HG03025 (cell line): ENCODE measurements around the gene RUNX1.

ENCODE experiments used
- ATAC-seq: cut with Tn5 transposase; IDR thresholded peaks from one replicate; pipeline ENCODE4 v1.9.1; 2021; ENCODE audit warnings: mild to moderate bottlenecking, moderate library complexity; ENCODE audit not compliant: unreplicated experiment, low FRiP score

RUNX1 gene

GRCh38 chr21:35048706-35049617, at the start of gene RUNX1:
Gene RUNX1 (minus strand): TSS chr21:35049302.
- peak; percentile 62 for ATAC-seq

GRCh38 chr21:35097525-35097924, 48.4 kb upstream of the RUNX1 start:
- no peak for ATAC-seq

- ATAC-seq = no peak
Observed at GRCh38 chr21:35096959-35097358, 47.9 kb upstream of the RUNX1 start.

DNA sequence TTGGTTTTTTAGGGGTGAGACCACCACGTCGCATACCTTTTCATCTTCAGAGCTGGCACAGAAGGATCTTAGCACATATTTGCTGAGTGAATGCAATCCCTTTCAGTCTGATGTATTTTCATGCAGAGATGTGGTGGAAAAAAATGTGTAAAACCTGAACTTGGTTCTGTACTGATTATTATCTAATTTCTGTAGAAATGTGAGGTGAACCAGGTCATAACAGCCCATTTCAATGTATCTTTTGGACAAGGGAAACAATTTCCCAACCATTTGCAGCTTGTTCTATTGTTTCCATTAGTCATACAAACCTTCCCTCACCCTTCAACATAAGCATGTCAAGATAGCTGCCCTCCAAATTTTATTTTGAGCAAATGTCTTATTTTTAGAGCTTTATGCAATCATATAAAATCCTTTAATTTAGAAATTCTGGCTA, 46.8 kb upstream of the RUNX1 start:
- ATAC-seq = no peak

DNA sequence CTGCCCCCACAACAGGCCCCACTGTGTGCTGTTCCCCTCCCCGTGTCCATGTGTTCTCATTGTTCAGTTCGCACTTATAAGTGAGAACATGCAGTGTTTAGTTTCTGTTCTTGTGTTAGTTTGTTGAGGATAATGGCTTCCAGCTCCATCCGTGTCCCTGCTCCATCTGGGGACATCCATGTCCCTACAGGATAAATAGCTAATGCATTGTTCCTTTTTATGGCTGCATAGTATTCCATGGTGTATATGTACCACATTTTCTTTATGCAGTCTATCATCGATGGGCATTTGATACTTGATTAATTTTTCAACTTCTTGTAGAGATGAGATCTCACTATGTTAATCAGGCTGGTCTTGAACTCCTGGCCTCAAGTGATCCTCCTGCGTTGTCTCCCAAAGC, 44.4 kb upstream of the RUNX1 start:
- ATAC-seq = no peak

DNA sequence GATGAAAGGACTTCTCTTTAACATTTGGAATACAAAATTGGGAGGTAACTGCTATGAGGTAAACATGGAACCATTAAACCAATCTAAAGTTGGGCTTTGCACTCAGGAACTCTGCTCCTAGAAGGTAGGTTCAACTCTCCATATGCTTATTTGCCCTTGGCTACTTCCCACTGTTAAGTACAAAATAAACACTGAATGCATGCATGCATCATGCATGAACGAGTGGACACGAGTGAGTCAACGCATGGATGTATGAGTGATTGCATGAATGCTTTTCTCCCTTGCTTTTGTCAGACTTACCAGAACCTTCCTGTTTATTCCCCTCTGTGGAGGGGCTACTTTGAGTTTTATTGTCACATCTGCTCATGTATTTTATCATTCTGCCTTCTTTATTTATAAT, 42.4 kb upstream of the RUNX1 start:
- no peak for ATAC-seq

DNA sequence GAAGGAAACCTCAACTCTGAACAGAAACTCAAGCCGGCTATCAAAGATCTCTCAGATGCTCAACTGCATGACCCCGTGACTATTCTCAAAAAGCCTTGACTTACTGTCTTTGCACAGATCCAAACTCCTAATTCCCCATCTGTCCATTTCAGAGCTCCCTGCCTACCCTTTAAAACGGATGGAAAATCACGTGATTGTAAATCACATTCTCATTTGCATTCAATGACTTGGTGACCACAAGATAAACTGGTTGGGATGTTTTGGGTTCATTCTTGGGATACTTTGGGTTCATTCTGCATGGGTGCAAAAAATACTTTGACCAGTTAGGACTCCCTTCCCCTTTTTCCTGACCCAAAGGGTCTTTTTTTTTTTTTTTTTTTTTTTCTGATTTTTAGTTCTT, 41.3 kb upstream of the RUNX1 start:
- no peak for ATAC-seq

GRCh38 chr21:35088319-35088771, 39.2 kb upstream of the RUNX1 start:
- ATAC-seq = no peak

DNA sequence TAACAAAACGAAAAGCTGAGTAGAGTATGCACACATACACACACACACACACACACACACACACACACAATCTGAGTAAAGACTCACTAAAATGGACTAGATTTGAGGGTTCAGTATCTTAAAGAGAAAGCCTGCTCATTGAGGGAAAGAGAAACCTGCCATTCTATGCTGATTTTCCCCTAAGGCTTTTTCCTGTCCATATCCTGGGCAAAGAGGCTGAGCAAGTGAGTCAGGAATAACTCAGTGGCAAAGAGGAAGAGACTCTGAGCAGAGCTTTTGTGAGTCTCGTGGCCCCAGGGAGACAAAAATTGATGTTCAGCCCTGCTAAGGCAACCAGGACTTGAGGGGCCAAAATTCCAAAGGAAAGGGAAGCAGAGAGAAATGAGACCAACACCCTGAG, 37.3 kb upstream of the RUNX1 start:
- ATAC-seq = no peak

GRCh38 chr21:35084869-35085268, 35.8 kb upstream of the RUNX1 start:
- no peak for ATAC-seq

- no peak for ATAC-seq
Observed at GRCh38 chr21:35083246-35083645, 34.1 kb upstream of the RUNX1 start.

DNA sequence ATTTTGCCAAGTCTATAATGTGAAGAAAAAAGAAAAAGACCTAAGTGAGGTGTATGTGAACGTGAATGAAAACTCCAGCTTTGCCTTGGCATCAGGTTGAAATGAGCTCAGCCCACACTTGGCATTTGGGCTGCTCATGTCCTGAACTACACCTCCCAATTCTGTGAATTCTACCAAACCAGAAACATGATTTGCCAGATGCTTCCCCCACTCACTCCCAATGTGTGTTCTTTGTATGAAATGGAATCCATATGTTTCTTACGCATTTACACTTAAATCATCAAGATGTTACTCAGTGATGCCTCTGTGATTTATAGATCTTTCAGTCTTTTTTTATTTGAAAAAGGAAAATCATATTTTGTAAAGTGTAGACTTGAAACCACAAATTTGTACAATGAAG, 32.8 kb upstream of the RUNX1 start:
- ATAC-seq = no peak

- ATAC-seq = no peak
Observed at GRCh38 chr21:35079181-35079580, 30.1 kb upstream of the RUNX1 start.

GRCh38 chr21:35077975-35078374, 28.9 kb upstream of the RUNX1 start:
- no peak for ATAC-seq

DNA sequence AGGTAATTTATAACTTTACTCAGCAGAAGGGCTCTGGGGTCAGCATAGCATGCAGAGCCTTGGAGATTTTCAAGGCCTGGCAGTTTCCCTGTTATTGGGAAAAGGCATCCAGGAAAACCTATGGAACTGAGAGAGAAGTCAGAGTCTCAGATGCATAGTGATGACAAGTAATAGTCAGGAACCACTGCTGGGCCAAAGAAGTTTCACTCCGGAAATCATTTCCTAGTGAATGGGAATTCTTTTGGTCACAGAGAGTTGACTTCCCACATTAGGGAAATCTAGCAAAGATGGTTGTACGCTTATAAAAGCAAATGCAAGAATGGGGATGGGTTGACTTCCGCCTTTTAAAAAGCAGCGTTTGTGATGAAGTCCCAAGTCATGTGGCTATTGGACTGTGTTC, 28.4 kb upstream of the RUNX1 start:
- no peak for ATAC-seq

GRCh38 chr21:35075546-35075945, 26.4 kb upstream of the RUNX1 start:
- ATAC-seq = no peak

GRCh38 chr21:35072960-35073359, 23.9 kb upstream of the RUNX1 start:
- ATAC-seq = no peak

DNA sequence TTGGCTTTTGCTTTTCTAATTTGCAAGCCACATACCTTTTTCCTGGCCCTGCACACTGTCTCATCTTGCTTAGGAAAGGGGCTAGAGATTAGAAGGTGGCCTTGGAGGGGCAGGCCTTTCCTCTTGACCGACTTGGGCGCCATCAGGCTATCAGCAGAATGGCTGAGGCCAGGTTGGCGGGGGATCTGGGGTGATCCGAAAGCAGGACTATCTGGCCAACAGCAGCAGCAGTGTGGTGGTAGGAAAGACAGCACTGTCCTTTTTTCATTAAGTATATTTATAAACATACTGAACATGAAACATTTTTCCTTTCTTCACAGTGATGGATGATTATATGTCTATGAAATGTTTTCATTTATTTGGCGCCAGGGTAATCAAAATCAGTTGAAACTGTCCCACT, 23.5 kb upstream of the RUNX1 start:
- ATAC-seq = no peak

DNA sequence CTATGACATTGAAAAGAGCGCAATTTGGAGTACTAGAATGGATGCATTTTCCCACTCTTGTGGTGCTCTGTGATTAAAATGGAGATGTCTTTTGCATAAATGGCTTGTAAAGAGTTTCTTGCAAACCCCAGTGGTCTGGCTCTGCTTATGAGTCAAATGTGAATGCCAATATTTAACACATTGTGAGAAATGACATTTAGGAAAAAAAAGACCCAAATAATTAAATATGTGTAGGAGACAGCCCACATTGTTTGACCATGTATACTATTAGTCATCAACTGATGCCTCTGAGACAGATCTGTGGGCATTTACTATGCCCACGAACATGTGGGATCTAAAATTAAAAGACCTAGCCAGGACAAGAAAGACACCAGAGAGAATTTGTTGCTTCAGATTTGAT, 22.2 kb upstream of the RUNX1 start:
- no peak for ATAC-seq

DNA sequence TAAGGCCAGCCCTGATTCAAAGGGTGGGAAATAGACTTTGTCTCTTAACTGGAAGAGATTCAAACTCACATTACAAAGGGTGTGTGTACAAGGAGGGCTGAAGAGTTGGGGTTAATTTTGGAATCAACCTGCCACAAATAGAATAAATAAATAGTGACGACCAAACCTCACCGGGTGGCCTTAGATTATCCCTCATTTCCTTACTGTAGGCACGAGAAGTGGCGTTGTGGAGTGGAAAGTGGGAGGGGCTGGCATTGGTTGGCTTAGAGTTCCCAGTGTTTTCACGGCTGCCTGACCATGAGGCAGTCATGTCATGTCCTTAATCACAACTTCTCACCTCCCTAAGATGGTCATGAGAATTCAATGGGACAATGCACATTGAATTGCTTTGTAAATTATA, 21.3 kb upstream of the RUNX1 start:
- no peak for ATAC-seq

DNA sequence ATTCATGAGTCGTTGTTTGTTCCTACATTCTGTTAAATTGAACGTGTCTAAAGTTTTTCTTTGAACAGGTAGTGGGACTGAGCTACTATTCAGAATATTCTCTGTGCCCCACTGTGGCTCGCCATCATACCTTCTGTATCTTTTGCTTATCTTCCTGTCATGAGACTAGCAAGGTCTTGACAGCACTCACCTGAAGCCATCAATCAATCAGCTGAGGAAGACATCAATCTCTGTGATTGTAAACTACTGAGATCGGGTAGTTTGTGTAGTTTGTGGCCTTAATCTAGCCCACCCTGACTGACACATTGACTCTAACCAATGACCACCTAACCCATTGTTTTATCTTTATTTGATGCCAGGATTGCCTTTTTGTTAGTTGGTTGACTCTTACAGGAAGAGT, 17.7 kb upstream of the RUNX1 start:
- ATAC-seq = no peak

GRCh38 chr21:35063428-35064172, 14.5 kb upstream of the RUNX1 start:
- ATAC-seq = no peak
